NCI-H1694 (cell line): ENCODE results near the gene ARPC1B.
"Not testable (repeated sequence)": the region's sequence is repeated elsewhere in the genome, so short reads cannot be mapped to it uniquely, and the experiment has no call there.

Source experiments
- DNase-seq: peaks from one replicate; lab custom pipeline; 2025; lab: John Stamatoyannopoulos, UW

The ARPC1B gene

DNA sequence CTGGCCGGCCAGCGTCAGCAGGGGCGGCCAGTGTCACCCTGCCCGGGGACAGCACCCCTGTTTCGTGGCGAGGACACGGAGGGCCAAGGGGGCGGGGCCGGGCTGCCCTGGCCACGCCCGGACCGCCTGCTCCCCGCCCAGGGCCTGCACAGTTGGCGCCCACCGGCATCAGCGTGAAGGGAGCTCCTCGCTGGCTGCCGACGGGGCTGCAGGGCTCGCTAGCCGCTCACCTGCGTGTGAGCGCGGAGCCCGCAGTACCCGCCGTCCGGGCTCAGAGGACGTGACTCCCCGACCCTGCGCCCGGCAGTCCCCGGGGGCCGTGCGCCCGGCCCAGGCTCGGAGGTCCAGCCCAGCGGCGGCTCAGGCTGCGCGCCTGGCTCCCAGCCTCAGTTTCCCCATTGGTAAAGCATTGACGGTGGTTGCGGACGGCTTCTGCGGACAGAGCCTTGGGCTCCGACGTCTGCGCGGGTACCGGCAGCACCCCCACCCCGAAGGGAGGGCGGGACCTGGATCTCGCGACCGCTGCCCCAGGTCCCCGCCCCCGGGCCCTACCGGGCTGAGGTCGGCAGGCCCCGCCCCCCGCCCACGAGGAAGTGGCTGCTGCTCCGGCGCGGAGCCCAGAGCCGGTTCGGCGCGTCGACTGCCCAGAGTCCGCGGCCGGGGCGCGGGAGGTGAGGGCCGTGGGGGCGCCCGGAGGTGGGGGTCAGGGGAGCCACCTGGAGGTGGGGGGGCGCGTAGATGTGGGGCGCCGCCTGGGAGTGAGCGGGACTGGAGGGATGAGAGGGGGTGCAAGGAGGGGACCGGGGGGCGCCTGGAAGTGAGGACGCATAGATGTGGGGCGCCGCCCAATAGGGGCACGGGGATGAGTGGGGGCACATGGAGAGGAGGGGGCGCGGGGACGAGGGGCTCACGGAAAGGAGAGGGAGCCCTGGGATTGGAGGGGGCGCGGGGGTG, at the start of gene ARPC1B:
TSS of gene ARPC1B (plus strand) at position 620 of the 954 bp plus-strand sequence. CDS start 10,985 bp downstream, outside the sequence.
- DNase-seq, result peak; percentile 20

GRCh38 chr7:99325001-99325493, 49.5 kb upstream of the ARPC1B start:
- DNase-seq, result no peak

- DNase-seq, result peak; percentile 82
Measured at GRCh38 chr7:99325592-99326407, 48.7 kb upstream of the ARPC1B start, which contains the start of gene ARPC1A. ARPC1A (plus strand) TSS chr7:99325898; CDS start chr7:99333354, 7,456 bp downstream.

DNA sequence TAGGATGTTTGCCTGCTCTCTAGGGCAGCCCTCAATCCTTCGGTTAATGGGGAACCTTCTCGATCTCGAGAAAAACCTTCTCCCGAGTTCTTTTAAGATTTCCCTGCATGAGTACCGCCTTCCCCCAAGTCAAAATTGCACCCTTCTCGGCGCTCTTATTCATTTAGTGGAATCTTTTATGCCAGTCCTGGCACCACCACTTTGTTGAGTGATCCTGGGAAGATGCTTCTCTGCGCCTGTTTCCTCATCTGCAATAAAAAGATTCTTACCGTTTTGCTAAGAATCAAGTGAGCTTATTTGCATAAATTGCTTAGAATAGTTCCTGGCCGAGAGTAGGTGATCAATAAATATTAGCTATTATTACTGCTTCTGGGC, 48.1 kb upstream of the ARPC1B start:
- no peak for DNase-seq

DNA sequence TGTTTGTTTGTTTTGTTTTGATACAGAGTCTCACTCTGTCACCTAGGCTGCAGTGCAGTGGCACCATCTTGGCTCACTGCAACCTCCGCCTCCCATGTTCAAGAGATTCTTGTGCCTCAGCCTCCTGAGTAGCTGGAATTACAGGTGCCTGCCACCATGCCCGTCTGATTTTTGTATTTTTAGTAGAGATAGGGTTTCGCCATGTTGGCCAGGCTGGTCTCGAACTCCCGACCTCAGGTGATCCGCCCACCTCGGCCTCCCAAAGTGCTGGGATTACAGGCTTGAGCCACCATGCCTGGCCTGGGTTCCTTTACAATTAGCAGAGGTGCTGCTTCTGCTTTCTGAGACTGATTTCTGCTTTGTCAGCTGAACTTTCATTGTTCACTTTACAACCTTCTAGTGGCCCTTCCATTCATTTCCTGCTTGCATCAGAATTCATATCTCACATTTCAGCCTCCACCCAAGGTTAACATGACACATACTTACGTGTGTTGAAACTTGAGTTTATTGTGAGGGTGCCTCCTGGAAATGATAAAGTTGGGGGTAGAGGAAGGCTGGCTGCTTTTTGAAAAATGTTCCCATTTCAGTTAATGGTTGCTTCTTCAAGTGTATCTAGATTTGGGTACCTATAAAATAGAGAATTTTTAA, 44.1 kb upstream of the ARPC1B start:
- DNase-seq, result not testable (repeated sequence)

GRCh38 chr7:99331002-99331401, 43.5 kb upstream of the ARPC1B start:
- no peak for DNase-seq

GRCh38 chr7:99339595-99339994, 34.9 kb upstream of the ARPC1B start:
- no peak for DNase-seq

DNA sequence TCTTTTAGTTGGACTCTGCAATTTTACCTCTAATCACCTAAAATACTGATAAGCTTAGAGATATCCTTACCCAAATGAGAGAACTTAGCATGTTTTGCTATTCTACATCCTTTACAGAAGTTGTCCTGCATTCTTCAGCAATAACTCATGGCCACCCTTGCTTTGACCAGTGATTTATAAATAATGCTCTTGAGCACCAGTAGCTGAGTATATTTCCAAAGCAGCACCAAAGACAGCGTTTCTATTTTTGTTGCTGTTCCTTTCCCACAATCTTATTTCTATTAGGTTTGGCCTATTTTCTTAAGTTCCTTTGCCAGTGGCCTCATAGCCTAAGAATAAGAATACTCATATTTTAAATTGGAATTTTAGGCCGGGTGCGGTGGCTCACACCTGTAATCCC, 33.9 kb upstream of the ARPC1B start:
- DNase-seq, result no peak

- no peak for DNase-seq
Measured at GRCh38 chr7:99344061-99344647, 30.4 kb upstream of the ARPC1B start.

DNA sequence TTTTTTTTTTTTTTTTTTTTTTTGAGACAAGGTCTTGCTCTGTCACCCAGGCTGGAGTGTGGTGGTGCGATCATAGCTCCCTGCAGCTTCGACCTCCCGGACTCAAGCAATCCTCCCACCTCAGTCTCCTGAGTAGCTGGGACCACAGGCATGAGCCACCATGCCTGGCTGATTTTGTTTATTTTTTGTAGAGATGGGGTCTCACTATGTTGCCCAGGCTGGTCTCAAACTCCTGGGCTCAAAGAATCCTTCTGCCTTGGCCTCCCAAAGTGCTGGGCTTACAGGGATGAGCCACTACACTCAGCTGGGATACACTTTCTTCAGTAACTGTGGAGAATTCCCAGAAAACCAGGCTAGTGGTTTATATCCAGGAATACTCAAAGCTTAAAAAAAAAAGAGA, 23.9 kb upstream of the ARPC1B start:
- DNase-seq, result not testable (repeated sequence)

DNA sequence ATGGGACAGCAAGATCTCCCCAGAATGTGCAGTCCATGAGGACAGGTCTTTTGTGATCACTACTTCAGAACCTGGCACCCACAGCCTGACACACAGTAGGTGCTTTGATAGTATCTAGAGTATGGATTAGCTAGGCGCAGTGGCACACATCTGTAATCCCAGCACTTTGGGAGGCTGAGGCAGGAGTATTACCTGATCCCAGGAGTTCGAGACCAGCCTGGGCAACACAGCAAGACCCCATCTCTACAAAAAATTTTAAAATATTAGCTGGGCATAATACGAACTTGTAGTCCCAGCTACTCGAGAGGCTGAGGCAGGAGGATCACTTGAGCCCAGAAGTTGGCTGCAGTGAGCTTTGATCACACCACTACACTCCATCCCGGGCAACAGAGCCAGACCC, 22.3 kb upstream of the ARPC1B start:
- no peak for DNase-seq

GRCh38 chr7:99355098-99355497, 19.4 kb upstream of the ARPC1B start:
- DNase-seq, result no peak

GRCh38 chr7:99357701-99358490, 16.6 kb upstream of the ARPC1B start:
- no peak for DNase-seq

- not testable (repeated sequence) for DNase-seq
Measured at GRCh38 chr7:99358521-99358920, 16.0 kb upstream of the ARPC1B start.

DNA sequence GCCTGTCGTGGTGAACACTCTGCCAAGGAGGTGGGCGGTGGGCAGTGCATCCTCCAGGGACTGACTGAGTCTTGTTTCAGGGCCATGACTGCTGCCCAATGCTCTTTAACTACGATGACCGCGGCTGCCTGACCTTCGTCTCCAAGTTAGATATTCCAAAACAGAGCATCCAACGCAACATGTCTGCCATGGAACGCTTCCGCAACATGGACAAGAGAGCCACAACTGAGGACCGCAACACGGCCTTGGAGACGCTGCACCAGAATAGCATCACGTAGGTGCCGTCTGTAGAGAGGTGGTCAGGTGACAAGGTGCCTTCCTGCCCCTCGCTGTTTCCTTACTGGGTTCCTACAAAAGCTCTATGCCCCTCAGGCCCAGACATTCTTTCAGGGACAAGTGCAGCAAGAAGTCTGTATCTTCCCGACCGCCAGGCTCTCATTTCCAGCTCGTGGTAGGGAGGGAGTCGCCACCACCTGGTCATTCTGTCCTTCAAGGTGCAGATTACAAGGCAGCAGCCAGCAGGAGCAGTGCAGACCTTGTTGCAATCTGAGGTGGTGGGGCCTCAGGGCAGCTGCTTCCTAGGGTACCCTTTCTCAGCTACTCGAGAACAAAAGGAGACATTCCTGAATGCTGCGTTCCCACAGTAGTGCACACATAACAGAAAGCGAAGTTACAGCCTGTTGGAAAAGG, 14.9 kb upstream of the ARPC1B start:
- no peak for DNase-seq

DNA sequence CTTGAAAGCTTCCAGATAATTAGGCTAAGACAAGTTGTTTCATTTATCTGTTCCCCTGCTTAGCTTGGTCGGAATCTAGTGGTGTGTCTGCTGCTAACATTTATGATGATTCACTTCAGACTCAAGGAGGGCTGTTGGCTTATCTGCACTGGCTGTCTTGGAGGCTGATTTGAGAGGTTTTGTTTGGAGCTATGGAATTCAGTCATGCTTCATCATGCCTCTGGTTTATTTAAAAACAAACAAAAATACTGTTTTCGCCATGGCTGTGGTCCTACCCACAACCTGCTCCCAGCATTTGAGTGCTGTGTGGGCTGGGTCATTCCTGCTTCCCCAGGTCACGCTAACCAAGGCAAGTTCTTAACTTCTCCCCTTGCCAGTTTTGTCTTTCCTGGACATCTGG, 11.7 kb upstream of the ARPC1B start:
- no peak for DNase-seq

DNA sequence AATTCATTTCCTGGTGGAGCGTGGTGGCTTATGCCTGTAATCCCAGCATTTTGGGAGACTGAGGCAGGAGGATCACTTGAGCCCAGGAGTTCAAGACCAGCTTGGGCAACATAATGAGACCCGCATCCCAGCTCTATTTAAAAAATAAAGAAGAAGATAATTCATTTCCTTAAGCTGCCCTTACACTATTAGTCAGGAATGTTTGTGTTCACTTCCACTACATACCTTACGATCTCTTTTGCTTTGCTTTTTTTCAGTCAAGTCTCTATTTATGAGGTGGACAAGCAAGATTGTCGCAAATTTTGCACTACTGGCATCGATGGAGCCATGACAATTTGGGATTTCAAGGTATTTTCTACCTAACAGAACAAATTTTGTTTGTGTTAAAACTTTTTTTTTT, 11.2 kb upstream of the ARPC1B start:
- DNase-seq, result no peak

GRCh38 chr7:99365318-99366141, 9.0 kb upstream of the ARPC1B start:
- DNase-seq, result no peak

- no peak for DNase-seq
Measured at GRCh38 chr7:99366646-99367045, 7.9 kb upstream of the ARPC1B start.
